ENCODE results near the gene GLI1.
A peak's percentile ranks its signal among the peaks of the same experiment; 100 is the strongest.
"Not testable (repeated sequence)": the region's sequence is repeated elsewhere in the genome, so short reads cannot be mapped to it uniquely, and the experiment has no call there.

Gene GLI1

GRCh38 chr12:57481671-57482070 lies 22.1 kb downstream of the GLI1 start:
- intact Hi-C loops (cut with micrococcal nuclease): no loop called here
- no peaks in the 10 kb centered on the region for H3K27me3 Mint-ChIP-seq
- H3K36me3 Mint-ChIP-seq (ENCODE audit: low read depth): peaks cover 12% of the 10 kb centered on the region
- peaks cover 54% of the 10 kb centered on the region for H3K4me1 Mint-ChIP-seq (ENCODE audit: low read depth)
- H3K27ac Mint-ChIP-seq: peak overlapping the region; percentile 6
- no peaks in the 10 kb centered on the region for H3K9me3 Mint-ChIP-seq
- H3K4me3 Mint-ChIP-seq: no peak overlapping the region

DNA sequence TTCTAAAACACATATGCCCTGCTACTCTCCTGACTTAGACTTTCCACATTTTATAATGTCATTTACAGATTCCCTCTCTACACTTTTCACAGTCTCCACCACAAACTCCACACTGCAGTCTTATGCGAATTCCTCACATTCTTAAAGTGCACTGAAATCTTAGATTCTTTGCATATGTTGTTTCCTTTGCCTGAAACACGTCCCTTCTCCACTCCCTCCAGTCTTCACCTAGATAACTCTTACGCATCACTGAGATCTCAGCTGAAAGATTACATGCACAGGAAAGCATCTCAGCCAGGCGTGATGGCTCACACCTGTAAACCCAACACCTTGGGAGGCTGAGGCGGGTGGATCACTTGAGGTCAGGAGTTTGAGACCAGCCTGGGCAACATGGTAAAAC lies 23.9 kb downstream of the GLI1 start:
- Mint-ChIP-seq H3K9me3 (no peaks in the 10 kb centered on the region), H3K4me1 (ENCODE audit: low read depth) (peaks cover 49% of the 10 kb centered on the region), H3K27ac (no peak overlapping the region), H3K4me3 (no peak overlapping the region), H3K27me3 (no peaks in the 10 kb centered on the region), H3K36me3 (ENCODE audit: low read depth) (peaks cover 7% of the 10 kb centered on the region)
- intact Hi-C loops (cut with micrococcal nuclease): no loop called here

DNA sequence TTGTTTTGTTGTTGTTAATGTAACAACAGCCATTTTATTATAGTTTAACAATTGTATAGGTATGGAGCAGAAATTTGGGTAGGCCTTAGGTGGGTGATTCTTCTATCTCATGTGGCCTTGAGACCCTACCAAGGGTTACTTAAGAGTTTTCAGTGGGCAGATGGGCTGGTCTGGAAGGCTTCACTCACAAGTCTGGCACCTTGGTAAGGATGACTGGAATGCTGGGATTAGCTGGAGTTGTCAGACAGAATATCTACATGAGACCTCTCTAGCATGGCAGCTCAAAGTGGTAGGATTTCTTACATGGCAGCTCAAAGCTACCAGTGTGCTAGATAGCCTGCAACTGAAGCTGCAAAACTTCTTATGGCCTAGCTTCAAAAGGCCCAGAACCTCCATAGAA lies 26.1 kb downstream of the GLI1 start:
- H3K27ac Mint-ChIP-seq: no peak overlapping the region
- H3K27me3 Mint-ChIP-seq: no peaks in the 10 kb centered on the region
- peaks cover 29% of the 10 kb centered on the region for H3K36me3 Mint-ChIP-seq (ENCODE audit: low read depth)
- no peak overlapping the region for H3K4me3 Mint-ChIP-seq
- peaks cover 39% of the 10 kb centered on the region for H3K4me1 Mint-ChIP-seq (ENCODE audit: low read depth)
- intact Hi-C loops (cut with micrococcal nuclease): no loop called here
- no peaks in the 10 kb centered on the region for H3K9me3 Mint-ChIP-seq

DNA sequence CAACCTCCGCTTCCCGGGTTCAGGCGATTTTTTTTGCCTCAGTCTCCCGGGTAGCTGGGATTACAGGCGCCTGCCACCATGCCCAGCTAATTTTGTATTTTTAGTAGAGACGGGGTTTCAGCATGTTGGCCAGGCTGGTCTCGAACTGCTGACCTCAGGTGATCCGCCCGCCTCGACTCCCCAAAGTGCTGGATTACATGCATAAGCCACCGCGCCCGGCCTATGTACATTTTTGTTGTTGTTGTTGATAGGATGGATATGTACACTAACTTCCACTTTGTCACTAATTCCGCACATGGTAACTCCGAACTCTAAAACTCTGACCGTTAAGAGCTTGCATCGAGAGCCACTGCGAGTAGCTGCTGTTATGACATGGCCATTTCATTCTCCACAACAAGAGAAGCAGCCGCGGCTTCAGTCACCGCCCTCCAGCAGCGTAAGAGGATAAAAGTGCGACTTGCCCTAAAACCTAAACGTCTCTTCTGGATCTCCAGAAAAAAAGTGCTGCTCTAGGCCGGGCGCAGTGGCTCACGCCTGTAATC lies 27.5 kb downstream of the GLI1 start:
- peak overlapping the region; percentile 90 for H3K4me3 Mint-ChIP-seq
- H3K27ac Mint-ChIP-seq: peak overlapping the region; percentile 91
- H3K9me3 Mint-ChIP-seq: no peaks in the 10 kb centered on the region
- no peaks in the 10 kb centered on the region for H3K27me3 Mint-ChIP-seq
- peaks cover 33% of the 10 kb centered on the region for H3K4me1 Mint-ChIP-seq (ENCODE audit: low read depth)
- peaks cover 44% of the 10 kb centered on the region for H3K36me3 Mint-ChIP-seq (ENCODE audit: low read depth)
- intact Hi-C loops (cut with micrococcal nuclease): loop anchor here (1.0 kb wide), 2 partner anchors 9 to 60 kb away; partner anchors contain the start of gene DCTN2

GRCh38 chr12:57487597-57488401 lies 28.2 kb downstream of the GLI1 start, which contains the start of gene MARS1:
Gene MARS1, plus strand, starts transcription at chr12:57488068. Its CDS starts 23 bp downstream, at chr12:57488091.
- intact Hi-C loops (cut with micrococcal nuclease): loop anchor here (1.0 kb wide), 3 partner anchors 9 to 60 kb away; partner anchors contain the start of genes DCTN2 and DDIT3
- Mint-ChIP-seq H3K9me3 (no peaks in the 10 kb centered on the region), H3K36me3 (ENCODE audit: low read depth) (peaks cover 51% of the 10 kb centered on the region), H3K4me3 (peak within 1 kb of the TSS; percentile 90), H3K27ac (peak within 1 kb of the TSS; percentile 91), H3K27me3 (no peaks in the 10 kb centered on the region), H3K4me1 (ENCODE audit: low read depth) (peaks cover 33% of the 10 kb centered on the region)

DNA sequence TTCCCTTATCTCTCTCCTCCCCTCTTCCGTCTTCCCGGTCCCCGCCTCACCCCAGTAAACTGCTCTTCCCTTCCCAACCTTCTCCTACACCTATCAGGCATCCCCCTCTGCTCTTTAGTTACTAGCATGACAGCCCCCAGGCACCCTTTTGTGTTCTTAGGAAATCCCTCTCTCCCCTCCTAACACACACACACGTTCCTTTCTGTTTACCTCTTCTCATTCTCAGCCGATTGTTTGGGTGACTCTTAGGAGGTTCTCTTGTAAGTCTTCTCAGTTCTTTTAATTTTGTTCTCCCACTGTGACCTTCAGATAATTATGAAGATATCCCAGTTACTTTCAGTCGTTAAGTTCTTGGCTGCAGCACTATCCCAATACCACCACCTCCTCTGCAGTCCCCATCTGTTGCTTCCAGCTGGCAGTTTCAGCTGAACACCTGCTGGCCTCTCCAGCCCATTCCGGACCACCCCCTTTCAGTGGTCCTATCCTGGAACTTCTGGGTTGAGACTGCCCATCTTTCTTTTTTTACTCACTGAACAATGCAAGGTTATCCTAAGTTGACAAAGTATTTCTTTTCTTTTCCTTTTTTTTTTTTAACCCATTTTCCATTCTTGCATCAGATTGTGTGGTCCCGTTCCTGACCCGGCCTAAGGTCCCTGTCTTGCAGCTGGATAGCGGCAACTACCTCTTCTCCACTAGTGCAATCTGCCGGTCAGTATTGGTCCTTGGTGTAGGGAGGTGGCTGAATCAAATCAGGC lies 29.0 kb downstream of the GLI1 start:
- peak overlapping the region; percentile 90 for H3K4me3 Mint-ChIP-seq
- H3K4me1 Mint-ChIP-seq (ENCODE audit: low read depth): peaks cover 27% of the 10 kb centered on the region
- no peaks in the 10 kb centered on the region for H3K27me3 Mint-ChIP-seq
- no peaks in the 10 kb centered on the region for H3K9me3 Mint-ChIP-seq
- H3K27ac Mint-ChIP-seq: peak overlapping the region; percentile 91
- H3K36me3 Mint-ChIP-seq (ENCODE audit: low read depth): peaks cover 52% of the 10 kb centered on the region
- intact Hi-C loops (cut with micrococcal nuclease): loop anchor here (1.0 kb wide), 1 partner anchor 32 kb away; the partner anchor contains the start of gene DDIT3

DNA sequence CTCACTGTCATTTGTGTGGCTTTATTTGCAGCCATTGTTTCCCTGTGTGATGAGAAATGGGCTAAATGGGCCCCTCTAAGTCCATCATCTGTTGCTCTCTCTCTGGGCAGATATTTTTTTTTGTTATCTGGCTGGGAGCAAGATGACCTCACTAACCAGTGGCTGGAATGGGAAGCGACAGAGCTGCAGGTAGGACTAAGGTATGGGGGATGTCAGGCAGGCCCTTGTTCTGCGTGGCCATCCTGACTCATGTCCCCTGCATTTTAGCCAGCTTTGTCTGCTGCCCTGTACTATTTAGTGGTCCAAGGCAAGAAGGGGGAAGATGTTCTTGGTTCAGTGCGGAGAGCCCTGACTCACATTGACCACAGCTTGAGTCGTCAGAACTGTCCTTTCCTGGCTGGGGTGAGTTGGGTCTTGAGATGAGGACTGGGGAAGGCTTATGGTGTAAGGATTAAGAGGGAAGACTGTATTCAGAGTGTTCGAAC lies 29.6 kb downstream of the GLI1 start:
- peaks cover 27% of the 10 kb centered on the region for H3K4me1 Mint-ChIP-seq (ENCODE audit: low read depth)
- H3K9me3 Mint-ChIP-seq: no peaks in the 10 kb centered on the region
- H3K4me3 Mint-ChIP-seq: peak overlapping the region; percentile 90
- intact Hi-C loops (cut with micrococcal nuclease): no loop called here
- no peaks in the 10 kb centered on the region for H3K27me3 Mint-ChIP-seq
- peaks cover 56% of the 10 kb centered on the region for H3K36me3 Mint-ChIP-seq (ENCODE audit: low read depth)
- peak overlapping the region; percentile 91 for H3K27ac Mint-ChIP-seq

DNA sequence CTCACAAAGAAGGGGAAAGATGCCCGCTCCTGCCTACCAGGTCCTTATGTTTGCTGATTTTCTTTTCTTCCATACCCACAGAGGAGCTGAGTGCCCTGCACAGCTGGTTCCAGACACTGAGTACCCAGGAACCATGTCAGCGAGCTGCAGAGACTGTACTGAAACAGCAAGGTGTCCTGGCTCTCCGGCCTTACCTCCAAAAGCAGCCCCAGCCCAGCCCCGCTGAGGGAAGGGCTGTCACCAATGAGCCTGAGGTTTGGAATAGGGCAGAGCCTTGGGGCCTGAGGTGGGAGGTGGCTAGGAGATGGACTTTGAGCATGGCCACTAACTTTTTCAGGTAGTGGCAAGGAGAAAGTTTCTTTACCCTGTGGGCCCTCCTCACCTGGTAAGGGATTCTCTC lies 30.5 kb downstream of the GLI1 start:
- intact Hi-C loops (cut with micrococcal nuclease): no loop called here
- Mint-ChIP-seq H3K4me1 (ENCODE audit: low read depth) (peaks cover 27% of the 10 kb centered on the region), H3K27ac (no peak overlapping the region), H3K36me3 (ENCODE audit: low read depth) (peaks cover 65% of the 10 kb centered on the region), H3K27me3 (no peaks in the 10 kb centered on the region), H3K9me3 (no peaks in the 10 kb centered on the region), H3K4me3 (no peak overlapping the region)

- no peak overlapping the region for H3K4me3 Mint-ChIP-seq
- no peaks in the 10 kb centered on the region for H3K9me3 Mint-ChIP-seq
- no peaks in the 10 kb centered on the region for H3K27me3 Mint-ChIP-seq
- peaks cover 80% of the 10 kb centered on the region for H3K36me3 Mint-ChIP-seq (ENCODE audit: low read depth)
- peaks cover 27% of the 10 kb centered on the region for H3K4me1 Mint-ChIP-seq (ENCODE audit: low read depth)
- peak overlapping the region; percentile 2 for H3K27ac Mint-ChIP-seq
- intact Hi-C loops (cut with micrococcal nuclease): no loop called here
Observed at GRCh38 chr12:57491393-57492280, 32.1 kb downstream of the GLI1 start.

- H3K4me3 Mint-ChIP-seq; H3K27me3 Mint-ChIP-seq; H3K27ac Mint-ChIP-seq; intact Hi-C loops (cut with micrococcal nuclease); H3K9me3 Mint-ChIP-seq: not testable (repeated sequence)
- peaks cover 91% of the 10 kb centered on the region for H3K36me3 Mint-ChIP-seq (ENCODE audit: low read depth)
- H3K4me1 Mint-ChIP-seq (ENCODE audit: low read depth): peaks cover 16% of the 10 kb centered on the region
Observed at GRCh38 chr12:57495051-57495701, 35.6 kb downstream of the GLI1 start.

GRCh38 chr12:57496822-57497221 lies 37.2 kb downstream of the GLI1 start:
- Mint-ChIP-seq H3K4me3 (no peak overlapping the region), H3K4me1 (ENCODE audit: low read depth) (peaks cover 9% of the 10 kb centered on the region), H3K9me3 (no peaks in the 10 kb centered on the region), H3K36me3 (ENCODE audit: low read depth) (peaks cover 91% of the 10 kb centered on the region), H3K27me3 (no peaks in the 10 kb centered on the region), H3K27ac (no peak overlapping the region)
- intact Hi-C loops (cut with micrococcal nuclease): no loop called here

- H3K27me3 Mint-ChIP-seq: no peaks in the 10 kb centered on the region
- H3K27ac Mint-ChIP-seq: peak overlapping the region; percentile 28
- intact Hi-C loops (cut with micrococcal nuclease): no loop called here
- H3K9me3 Mint-ChIP-seq: no peaks in the 10 kb centered on the region
- H3K4me3 Mint-ChIP-seq: no peak overlapping the region
- peaks cover 9% of the 10 kb centered on the region for H3K4me1 Mint-ChIP-seq (ENCODE audit: low read depth)
- H3K36me3 Mint-ChIP-seq (ENCODE audit: low read depth): peaks cover 91% of the 10 kb centered on the region
Observed at GRCh38 chr12:57497223-57498131, 37.9 kb downstream of the GLI1 start.

All from dendritic cell treated with granulocyte-macrophage colony-stimulating factor and Interleukin-4, amounts not matched to agents 40 ng/mL and 50 ng/mL, for 4 days (primary cell).